Hepatocyte (in vitro differentiated cells): ENCODE results near the gene GIMAP6. TPM values are rescaled to one million over a fixed set of nuclear protein-coding genes. Genes with fewer than 3 reads are reported as not detected.
"Not testable (repeated sequence)": the region's sequence is repeated elsewhere in the genome, so short reads cannot be mapped to it uniquely, and the experiment has no call there.

Experiments used
- DNase-seq: peaks from one replicate; pipeline ENCODE4 v3.0.0-alpha.2; 2016; ENCODE audit warnings: low spot score
- H2AFZ ChIP-seq: fragments of 200-600 bp; sonication (generic); 2 replicates; pipeline ENCODE4 v1.6.0; 2016; ENCODE audit warnings: antibody characterized with exemption, mild to moderate bottlenecking
- H3K27ac ChIP-seq: fragments of 200-600 bp; sonication (generic); 2 replicates; pipeline ENCODE4 v1.5.1; 2016; ENCODE audit warnings: mild to moderate bottlenecking
- H3K27me3 ChIP-seq: fragments of 200-600 bp; sonication (generic); 2 replicates; pipeline ENCODE4 v1.6.1; 2016
- H3K36me3 ChIP-seq: fragments of 200-600 bp; sonication (generic); replicated peaks from 2 replicates; pipeline ENCODE4 v1.5.1; 2016; ENCODE audit warnings: low read depth; ENCODE audit not compliant: insufficient read depth
- H3K4me1 ChIP-seq: fragments of 200-600 bp; sonication (generic); 2 replicates; pipeline ENCODE4 v1.5.1; 2016; ENCODE audit warnings: mild to moderate bottlenecking, moderate library complexity; ENCODE audit not compliant: insufficient read depth
- H3K4me2 ChIP-seq: fragments of 200-600 bp; sonication (generic); 2 replicates; pipeline ENCODE4 v1.6.0; 2016
- H3K4me3 ChIP-seq: fragments of 200-600 bp; sonication (generic); 2 replicates; pipeline ENCODE4 v1.5.1; 2016; ENCODE audit warnings: mild to moderate bottlenecking
- H3K79me2 ChIP-seq: fragments of 200-600 bp; sonication (generic); 2 replicates; pipeline ENCODE4 v1.6.0; 2017; ENCODE audit warnings: mild to moderate bottlenecking
- H3K9me2 ChIP-seq: fragments of 200-600 bp; sonication (generic); replicated peaks from 2 replicates; pipeline ENCODE4 v1.6.0; 2017; ENCODE audit warnings: mild to moderate bottlenecking; ENCODE audit not compliant: insufficient read depth
- H3K9me3 ChIP-seq: fragments of 200-600 bp; sonication (generic); 2 replicates; pipeline ENCODE4 v1.5.1; 2016; ENCODE audit warnings: low read depth, mild to moderate bottlenecking
- H4K20me1 ChIP-seq: fragments of 200-600 bp; sonication (generic); 2 replicates; pipeline ENCODE4 v1.6.0; 2016; ENCODE audit warnings: mild to moderate bottlenecking; ENCODE audit not compliant: insufficient read depth, poor library complexity, severe bottlenecking
- CTCF ChIP-seq: fragments of 200-600 bp; sonication (generic); IDR thresholded peaks from 2 replicates; pipeline ENCODE4 v1.5.1; 2016; ENCODE audit warnings: antibody characterized with exemption, mild to moderate bottlenecking; ENCODE audit not compliant: poor library complexity
- EZH2 ChIP-seq: fragments of 200-600 bp; sonication (generic); IDR thresholded peaks from 2 replicates; pipeline ENCODE4 v1.6.1; 2016; ENCODE audit warnings: antibody characterized with exemption, mild to moderate bottlenecking, borderline replicate concordance
- EZH2phosphoT487 ChIP-seq: fragments of 200-600 bp; sonication (generic); IDR thresholded peaks from one replicate; pipeline ENCODE4 v1.6.1; 2018; ENCODE audit warnings: antibody characterized with exemption, mild to moderate bottlenecking, low read depth, moderate library complexity; ENCODE audit not compliant: unreplicated experiment, severe bottlenecking
- WGBS: methylation state at CpG from one replicate; pipeline ENCODE4 v1.1.6; 2016; ENCODE audit warnings: low lambda C conversion rate; ENCODE audit errors: missing lambda C conversion rate; 5-methylcytosine and 5-hydroxymethylcytosine counted together
- polyA plus RNA-seq: library from polyadenylated mRNA; unstranded; fragments of >200 nt; fragmentation: Nextera tagmentation; extraction: Ambion mirVana; gene quantifications from 2 replicates; pipeline ENCODE4 v1.2.1, GENCODE V29; 2016
- total RNA-seq: library from RNA; depleted of rRNA; stranded (reverse); fragments of >200 nt; gene quantifications from 2 replicates; pipeline ENCODE4 v1.2.3, GENCODE V29; 2014

The GIMAP6 gene
- total and polyA plus RNA-seq, 2 experiments from 2014 or later = 0.27 to 0.82 TPM

GRCh38 chr7:150663802-150664494, 31.8 kb upstream of the GIMAP6 start:
- 85% methylated on average over 4 of the region's 4 CpGs for WGBS
- DNase-seq = no peak
- Histone ChIP-seq H3K36me3 (no peaks in the 10 kb centered on the region), H3K4me2 (no peak overlapping the region), H3K9me3 (no peaks in the 10 kb centered on the region), H3K27ac (no peak overlapping the region), H3K4me3 (no peak overlapping the region), H4K20me1 (no peaks in the 10 kb centered on the region), H3K9me2 (no peaks in the 10 kb centered on the region), H3K27me3 (no peaks in the 10 kb centered on the region), H3K79me2 (no peaks in the 10 kb centered on the region), H2AFZ (no peak overlapping the region), H3K4me1 (no peaks in the 10 kb centered on the region)
- no peak for TF ChIP-seq EZH2
- TF ChIP-seq CTCF = no peak
- no peak for TF ChIP-seq EZH2phosphoT487

- DNase-seq, H2AFZ ChIP-seq, H3K4me3 ChIP-seq, H3K4me2 ChIP-seq, H3K4me1 ChIP-seq, H3K79me2 ChIP-seq, H3K27me3 ChIP-seq, H3K36me3 ChIP-seq, H3K9me2 ChIP-seq, H4K20me1 ChIP-seq, H3K9me3 ChIP-seq, H3K27ac ChIP-seq: not testable (repeated sequence)
Measured at GRCh38 chr7:150662821-150663220, 30.6 kb upstream of the GIMAP6 start.

- DNase-seq = no peak
- no peak overlapping the region for H3K27ac ChIP-seq
- H3K36me3 ChIP-seq = no peaks in the 10 kb centered on the region
- H2AFZ ChIP-seq = no peak overlapping the region
- TF ChIP-seq EZH2 (no peak), EZH2phosphoT487 (no peak), CTCF (no peak)
- WGBS = 86% methylated on average over 4 of the region's 4 CpGs
- H4K20me1 ChIP-seq = no peaks in the 10 kb centered on the region
- no peaks in the 10 kb centered on the region for H3K79me2 ChIP-seq
- H3K9me3 ChIP-seq = no peaks in the 10 kb centered on the region
- H3K4me1 ChIP-seq = no peaks in the 10 kb centered on the region
- H3K4me3 ChIP-seq = no peak overlapping the region
- no peaks in the 10 kb centered on the region for H3K9me2 ChIP-seq
- H3K27me3 ChIP-seq = no peaks in the 10 kb centered on the region
- no peak overlapping the region for H3K4me2 ChIP-seq
Measured at GRCh38 chr7:150660939-150661613, 28.9 kb upstream of the GIMAP6 start.

GRCh38 chr7:150657526-150657925, 25.3 kb upstream of the GIMAP6 start:
- Histone ChIP-seq H3K9me3 (no peaks in the 10 kb centered on the region), H3K36me3 (no peaks in the 10 kb centered on the region), H3K4me1 (no peaks in the 10 kb centered on the region), H2AFZ (no peak overlapping the region), H4K20me1 (no peaks in the 10 kb centered on the region), H3K79me2 (no peaks in the 10 kb centered on the region), H3K27me3 (no peaks in the 10 kb centered on the region), H3K9me2 (no peaks in the 10 kb centered on the region), H3K27ac (no peak overlapping the region), H3K4me2 (no peak overlapping the region), H3K4me3 (no peak overlapping the region)
- DNase-seq = no peak
- 61% methylated on average over 3 of the region's 3 CpGs for WGBS
- TF ChIP-seq EZH2 (no peak), CTCF (no peak), EZH2phosphoT487 (no peak)
